Measurements from ENCODE around the gene MTCL1.

MTCL1 gene

GRCh38 chr18:8766559-8767293 lies 61.4 kb downstream of the MTCL1 start:
- Histone ChIP-seq H3K9ac (ENCODE audit: low read length) (no peak overlapping the region), H2BK15ac (replicated peaks; ENCODE audit: low read depth) (no peak overlapping the region), H3K79me1 (ENCODE audit: low read length) (peaks cover 4% of the 10 kb centered on the region), H3K4me1 (ENCODE audit: control insufficient read depth, low read depth, low read length) (no peaks in the 10 kb centered on the region), H3K4me2 (ENCODE audit: low read length) (no peak overlapping the region), H2BK5ac (ENCODE audit: low read length) (no peak overlapping the region), H3K18ac (ENCODE audit: low read length) (no peak overlapping the region), H3K27me3 (ENCODE audit: insufficient read depth, low read length, poor library complexity) (no peaks in the 10 kb centered on the region), H2AK5ac (ENCODE audit: low read length) (no peak overlapping the region), H4K8ac (ENCODE audit: low read depth, low read length) (no peak overlapping the region), H3K36me3 (ENCODE audit: control insufficient read depth, insufficient read depth, low read length) (peaks cover 4% of the 10 kb centered on the region), H3K23ac (ENCODE audit: low read length) (no peak overlapping the region), H3K56ac (ENCODE audit: low read length) (no peak overlapping the region), H2BK120ac (ENCODE audit: low read depth, low read length) (no peak overlapping the region), H3K79me2 (ENCODE audit: control insufficient read depth, insufficient read depth, low read length) (no peaks in the 10 kb centered on the region), H3K27ac (ENCODE audit: low read depth, low read length) (no peak overlapping the region), H3K4ac (ENCODE audit: low read depth, low read length) (no peak overlapping the region), H4K5ac (ENCODE audit: low read length) (no peak overlapping the region), H3K4me3 (ENCODE audit: low read length) (no peak overlapping the region)
- no CpG with 5 or more reads among the region's 2 CpGs for WGBS (ENCODE audit: extremely low coverage, insufficient coverage, low lambda C conversion rate)
- DNase-seq: peak; percentile 74

DNA sequence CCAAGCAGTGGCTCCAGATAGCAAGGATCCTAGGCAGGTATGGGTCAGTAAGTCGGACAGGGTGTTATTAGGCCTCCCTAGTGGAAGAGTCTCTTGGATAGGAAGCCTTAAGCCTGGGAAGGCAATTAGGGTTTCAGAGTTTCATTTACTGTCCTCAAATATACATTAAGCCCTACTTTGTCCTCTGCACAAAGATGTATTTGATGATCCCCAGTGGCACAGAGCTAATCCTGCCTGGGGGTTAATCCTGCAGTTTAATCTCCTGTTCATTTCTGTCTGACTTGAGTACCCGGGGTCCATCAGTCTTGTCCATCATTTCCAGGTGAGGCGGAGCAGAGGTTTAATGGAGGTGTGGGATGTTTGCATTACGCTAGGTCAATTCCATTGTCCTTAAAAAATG lies 62.0 kb downstream of the MTCL1 start:
- Histone ChIP-seq H3K4me3 (ENCODE audit: low read length) (no peak overlapping the region), H3K23ac (ENCODE audit: low read length) (no peak overlapping the region), H4K5ac (ENCODE audit: low read length) (no peak overlapping the region), H2BK5ac (ENCODE audit: low read length) (no peak overlapping the region), H3K79me2 (ENCODE audit: control insufficient read depth, insufficient read depth, low read length) (no peaks in the 10 kb centered on the region), H3K27ac (ENCODE audit: low read depth, low read length) (no peak overlapping the region), H3K4me1 (ENCODE audit: control insufficient read depth, low read depth, low read length) (no peaks in the 10 kb centered on the region), H3K79me1 (ENCODE audit: low read length) (peaks cover 4% of the 10 kb centered on the region), H3K27me3 (ENCODE audit: insufficient read depth, low read length, poor library complexity) (no peaks in the 10 kb centered on the region), H3K56ac (ENCODE audit: low read length) (no peak overlapping the region), H3K4me2 (ENCODE audit: low read length) (no peak overlapping the region), H2AK5ac (ENCODE audit: low read length) (no peak overlapping the region), H3K36me3 (ENCODE audit: control insufficient read depth, insufficient read depth, low read length) (peaks cover 2% of the 10 kb centered on the region), H2BK120ac (ENCODE audit: low read depth, low read length) (no peak overlapping the region), H4K8ac (ENCODE audit: low read depth, low read length) (no peak overlapping the region), H3K4ac (ENCODE audit: low read depth, low read length) (no peak overlapping the region), H2BK15ac (replicated peaks; ENCODE audit: low read depth) (no peak overlapping the region), H3K9ac (ENCODE audit: low read length) (no peak overlapping the region), H3K18ac (ENCODE audit: low read length) (no peak overlapping the region)
- no CpG with 5 or more reads among the region's 4 CpGs for WGBS (ENCODE audit: extremely low coverage, insufficient coverage, low lambda C conversion rate)
- no peak for DNase-seq

GRCh38 chr18:8769509-8770095 lies 64.2 kb downstream of the MTCL1 start:
- no peak overlapping the region for H2BK5ac ChIP-seq (ENCODE audit: low read length)
- H2AK5ac ChIP-seq (ENCODE audit: low read length): no peak overlapping the region
- no peak overlapping the region for H2BK120ac ChIP-seq (ENCODE audit: low read depth, low read length)
- H3K36me3 ChIP-seq (ENCODE audit: control insufficient read depth, insufficient read depth, low read length): no peaks in the 10 kb centered on the region
- no peaks in the 10 kb centered on the region for H3K79me2 ChIP-seq (ENCODE audit: control insufficient read depth, insufficient read depth, low read length)
- no peaks in the 10 kb centered on the region for H3K4me1 ChIP-seq (ENCODE audit: control insufficient read depth, low read depth, low read length)
- no peak overlapping the region for H4K5ac ChIP-seq (ENCODE audit: low read length)
- H3K4me3 ChIP-seq (ENCODE audit: low read length): no peak overlapping the region
- no peak overlapping the region for H3K4ac ChIP-seq (ENCODE audit: low read depth, low read length)
- H3K27ac ChIP-seq (ENCODE audit: low read depth, low read length): no peak overlapping the region
- no peak overlapping the region for H4K8ac ChIP-seq (ENCODE audit: low read depth, low read length)
- H3K18ac ChIP-seq (ENCODE audit: low read length): no peak overlapping the region
- WGBS (ENCODE audit: extremely low coverage, insufficient coverage, low lambda C conversion rate): no CpG with 5 or more reads among the region's 3 CpGs
- DNase-seq: no peak
- no peak overlapping the region for H2BK15ac ChIP-seq (replicated peaks; ENCODE audit: low read depth)
- H3K27me3 ChIP-seq (ENCODE audit: insufficient read depth, low read length, poor library complexity): no peaks in the 10 kb centered on the region
- H3K79me1 ChIP-seq (ENCODE audit: low read length): peaks cover 4% of the 10 kb centered on the region
- H3K23ac ChIP-seq (ENCODE audit: low read length): no peak overlapping the region
- no peak overlapping the region for H3K9ac ChIP-seq (ENCODE audit: low read length)
- no peak overlapping the region for H3K4me2 ChIP-seq (ENCODE audit: low read length)
- no peak overlapping the region for H3K56ac ChIP-seq (ENCODE audit: low read length)

DNA sequence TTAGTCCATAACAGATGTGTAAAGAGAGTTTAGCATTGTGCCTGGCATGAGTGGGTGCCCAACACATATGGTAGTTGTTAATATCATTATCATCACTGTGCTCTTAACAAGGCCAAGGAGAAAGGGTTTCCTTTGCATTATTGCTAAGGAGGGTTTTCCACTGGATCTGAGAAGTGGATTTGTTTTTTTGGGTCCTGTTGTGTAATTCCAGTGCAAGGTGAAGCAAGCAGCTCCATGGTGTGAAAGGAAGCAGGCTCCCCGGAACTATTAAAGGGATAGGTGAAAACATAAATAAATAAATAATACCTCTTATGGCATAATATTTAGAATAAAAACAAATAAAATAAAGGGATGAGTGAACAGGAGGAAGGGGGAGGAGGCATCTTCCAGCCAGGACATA lies 65.3 kb downstream of the MTCL1 start:
- H4K8ac ChIP-seq (ENCODE audit: low read depth, low read length): no peak overlapping the region

DNA sequence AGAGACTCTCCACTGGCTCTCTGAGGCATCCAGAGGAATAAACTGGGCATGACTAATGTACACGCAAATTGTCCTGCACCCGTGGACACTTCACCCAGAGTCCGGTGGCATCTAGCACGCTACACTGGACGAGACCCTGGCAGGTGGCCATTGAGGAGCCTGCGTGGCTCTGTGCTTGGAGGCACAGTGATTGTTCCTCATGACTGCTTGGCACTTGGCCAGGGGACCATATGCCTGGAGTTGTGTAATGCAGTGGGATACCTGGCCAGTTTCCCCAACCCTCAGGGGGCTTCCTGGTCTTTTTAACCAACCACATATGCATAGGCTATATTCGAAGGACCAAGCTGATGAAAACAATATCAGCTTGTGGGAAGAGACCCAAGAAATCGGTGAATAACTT lies 66.6 kb downstream of the MTCL1 start:
- DNase-seq: no peak
- no peak overlapping the region for H3K9ac ChIP-seq (ENCODE audit: low read length)
- H3K4me2 ChIP-seq (ENCODE audit: low read length): no peak overlapping the region
- WGBS (ENCODE audit: extremely low coverage, insufficient coverage, low lambda C conversion rate): no CpG with 5 or more reads among the region's 8 CpGs
- no peak overlapping the region for H3K18ac ChIP-seq (ENCODE audit: low read length)
- H3K36me3 ChIP-seq (ENCODE audit: control insufficient read depth, insufficient read depth, low read length): no peaks in the 10 kb centered on the region
- H4K8ac ChIP-seq (ENCODE audit: low read depth, low read length): no peak overlapping the region
- H2AK5ac ChIP-seq (ENCODE audit: low read length): no peak overlapping the region
- peaks cover 7% of the 10 kb centered on the region for H3K79me1 ChIP-seq (ENCODE audit: low read length)
- no peak overlapping the region for H2BK120ac ChIP-seq (ENCODE audit: low read depth, low read length)
- H3K79me2 ChIP-seq (ENCODE audit: control insufficient read depth, insufficient read depth, low read length): no peaks in the 10 kb centered on the region
- no peak overlapping the region for H2BK5ac ChIP-seq (ENCODE audit: low read length)
- H3K4me1 ChIP-seq (ENCODE audit: control insufficient read depth, low read depth, low read length): no peaks in the 10 kb centered on the region
- no peak overlapping the region for H3K23ac ChIP-seq (ENCODE audit: low read length)
- no peak overlapping the region for H4K5ac ChIP-seq (ENCODE audit: low read length)
- H3K56ac ChIP-seq (ENCODE audit: low read length): no peak overlapping the region
- H3K27me3 ChIP-seq (ENCODE audit: insufficient read depth, low read length, poor library complexity): no peaks in the 10 kb centered on the region
- H2BK15ac ChIP-seq (replicated peaks; ENCODE audit: low read depth): no peak overlapping the region
- H3K4me3 ChIP-seq (ENCODE audit: low read length): no peak overlapping the region
- no peak overlapping the region for H3K4ac ChIP-seq (ENCODE audit: low read depth, low read length)
- no peak overlapping the region for H3K27ac ChIP-seq (ENCODE audit: low read depth, low read length)

More for the DNA sequence above, 65.3 kb downstream of the MTCL1 start:
- WGBS (ENCODE audit: extremely low coverage, insufficient coverage, low lambda C conversion rate): no CpG with 5 or more reads among the region's 1 CpG
- H3K36me3 ChIP-seq (ENCODE audit: control insufficient read depth, insufficient read depth, low read length): no peaks in the 10 kb centered on the region
- no peak overlapping the region for H3K4me3 ChIP-seq (ENCODE audit: low read length)
- H3K79me2 ChIP-seq (ENCODE audit: control insufficient read depth, insufficient read depth, low read length): no peaks in the 10 kb centered on the region
- H2AK5ac ChIP-seq (ENCODE audit: low read length): no peak overlapping the region
- DNase-seq: no peak
- no peak overlapping the region for H4K5ac ChIP-seq (ENCODE audit: low read length)
- no peak overlapping the region for H3K18ac ChIP-seq (ENCODE audit: low read length)
- H3K4me1 ChIP-seq (ENCODE audit: control insufficient read depth, low read depth, low read length): no peaks in the 10 kb centered on the region
- H2BK120ac ChIP-seq (ENCODE audit: low read depth, low read length): no peak overlapping the region
- no peak overlapping the region for H3K4ac ChIP-seq (ENCODE audit: low read depth, low read length)
- H3K56ac ChIP-seq (ENCODE audit: low read length): no peak overlapping the region
- H2BK15ac ChIP-seq (replicated peaks; ENCODE audit: low read depth): no peak overlapping the region
- no peak overlapping the region for H2BK5ac ChIP-seq (ENCODE audit: low read length)
- H3K27me3 ChIP-seq (ENCODE audit: insufficient read depth, low read length, poor library complexity): no peaks in the 10 kb centered on the region
- no peak overlapping the region for H3K23ac ChIP-seq (ENCODE audit: low read length)
- no peak overlapping the region for H3K9ac ChIP-seq (ENCODE audit: low read length)
- no peak overlapping the region for H3K4me2 ChIP-seq (ENCODE audit: low read length)
- H3K79me1 ChIP-seq (ENCODE audit: low read length): peaks cover 7% of the 10 kb centered on the region
- H3K27ac ChIP-seq (ENCODE audit: low read depth, low read length): no peak overlapping the region

- no peak for DNase-seq
- Histone ChIP-seq H3K4me1 (ENCODE audit: control insufficient read depth, low read depth, low read length) (no peaks in the 10 kb centered on the region), H3K36me3 (ENCODE audit: control insufficient read depth, insufficient read depth, low read length) (no peaks in the 10 kb centered on the region), H3K27ac (ENCODE audit: low read depth, low read length) (no peak overlapping the region), H3K79me1 (ENCODE audit: low read length) (peaks cover 5% of the 10 kb centered on the region), H3K18ac (ENCODE audit: low read length) (no peak overlapping the region), H2BK15ac (replicated peaks; ENCODE audit: low read depth) (no peak overlapping the region), H2BK120ac (ENCODE audit: low read depth, low read length) (no peak overlapping the region), H4K8ac (ENCODE audit: low read depth, low read length) (no peak overlapping the region), H3K9ac (ENCODE audit: low read length) (no peak overlapping the region), H2BK5ac (ENCODE audit: low read length) (no peak overlapping the region), H3K79me2 (ENCODE audit: control insufficient read depth, insufficient read depth, low read length) (no peaks in the 10 kb centered on the region), H3K27me3 (ENCODE audit: insufficient read depth, low read length, poor library complexity) (no peaks in the 10 kb centered on the region), H3K56ac (ENCODE audit: low read length) (no peak overlapping the region), H3K4me3 (ENCODE audit: low read length) (no peak overlapping the region), H2AK5ac (ENCODE audit: low read length) (no peak overlapping the region), H3K4me2 (ENCODE audit: low read length) (no peak overlapping the region), H3K23ac (ENCODE audit: low read length) (no peak overlapping the region), H3K4ac (ENCODE audit: low read depth, low read length) (no peak overlapping the region), H4K5ac (ENCODE audit: low read length) (no peak overlapping the region)
- WGBS (ENCODE audit: extremely low coverage, insufficient coverage, low lambda C conversion rate): no CpG with 5 or more reads among the region's 5 CpGs
Measured at GRCh38 chr18:8773980-8774379, 68.6 kb downstream of the MTCL1 start.

Data from mesendoderm (in vitro differentiated cells).